ENCODE measurements around the gene RNLS.

RNLS gene

GRCh38 chr10:88582806-88583583, at the start of gene RNLS:
Gene RNLS (minus strand): TSS chr10:88583318.
- peak; percentile 37 for DNase-seq

GRCh38 chr10:88624840-88625239, 41.7 kb upstream of the RNLS start:
- DNase-seq: no peak

DNA sequence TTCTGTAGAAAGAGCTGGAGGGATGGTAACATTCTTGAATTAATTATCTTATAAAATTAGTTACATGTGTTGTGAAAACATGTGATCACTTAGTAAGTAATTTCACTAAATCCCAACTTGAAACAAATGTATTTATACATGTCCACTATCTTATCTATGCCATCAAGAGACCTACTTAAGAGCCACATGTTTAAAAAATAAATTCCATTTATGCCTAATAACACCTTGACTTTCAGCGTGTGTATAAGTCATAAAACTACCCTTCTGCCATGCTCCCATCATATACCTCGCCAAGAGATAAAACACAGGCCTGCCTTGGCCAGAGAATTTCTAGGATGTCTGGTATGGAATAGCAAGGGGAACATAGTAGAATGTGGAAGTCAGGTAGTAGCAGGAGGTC, 40.7 kb upstream of the RNLS start:
- no peak for DNase-seq

DNA sequence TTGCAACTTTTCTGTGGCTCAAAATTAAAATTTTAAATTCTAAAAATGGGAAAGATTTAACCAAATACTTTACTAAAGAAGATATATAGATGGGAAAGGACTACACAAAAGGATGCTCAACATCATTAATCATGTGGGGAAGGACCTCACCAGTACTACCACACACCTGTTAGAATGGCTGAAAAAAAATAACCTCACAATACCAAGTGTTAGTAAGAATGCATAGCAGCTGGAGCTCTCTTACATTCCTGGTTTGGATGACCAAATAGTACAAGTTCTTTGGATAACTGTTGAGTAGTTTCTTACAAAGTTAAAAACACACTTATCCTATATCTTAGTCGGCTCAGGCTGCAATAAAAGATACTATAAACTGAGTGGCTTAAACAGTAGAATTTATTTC, 37.3 kb upstream of the RNLS start:
- DNase-seq: no peak

DNA sequence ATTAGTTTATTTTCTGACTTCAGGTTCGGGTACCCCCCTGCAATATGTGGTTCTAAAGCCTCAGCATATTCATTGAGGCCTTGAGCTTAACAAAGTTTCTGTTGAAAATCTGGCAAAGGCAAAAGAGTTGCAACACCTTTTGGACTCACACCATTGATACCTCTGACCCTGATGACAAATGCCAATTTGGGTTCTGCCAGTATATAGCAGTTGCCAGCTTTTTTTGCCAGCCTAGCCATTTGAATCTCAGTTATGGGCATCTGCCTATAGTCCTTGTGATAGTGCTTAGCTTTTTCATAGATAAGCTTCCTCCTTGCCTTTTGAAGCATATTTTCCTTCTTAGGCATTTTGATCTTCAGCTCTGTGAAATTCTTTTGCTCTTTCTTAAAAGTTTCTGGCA, 35.4 kb upstream of the RNLS start:
- DNase-seq: no peak

DNA sequence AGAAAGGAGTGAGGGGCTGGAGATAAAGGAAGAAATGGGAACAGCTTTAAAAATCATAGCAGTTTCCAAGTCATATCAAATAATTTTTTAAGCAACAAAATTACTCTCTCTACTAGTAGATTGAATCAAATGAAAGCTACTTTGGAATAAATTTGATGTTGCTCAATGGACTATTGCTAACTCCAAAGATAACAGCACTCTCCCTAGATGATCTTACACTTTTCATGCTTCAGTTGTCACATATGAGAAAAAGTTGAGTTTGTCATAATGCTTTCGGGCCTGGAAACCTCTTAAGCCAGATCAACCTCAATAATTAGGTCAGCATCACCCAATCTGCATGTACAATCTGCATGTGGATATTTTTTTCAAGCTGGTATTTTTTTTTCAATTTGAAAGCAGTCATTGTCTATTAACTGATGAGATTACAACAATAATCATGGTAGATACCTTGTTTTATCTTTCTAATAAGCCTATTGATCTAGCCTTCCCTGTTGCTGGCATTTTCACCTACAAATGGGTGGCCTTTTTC, 34.7 kb upstream of the RNLS start:
- DNase-seq: no peak

DNA sequence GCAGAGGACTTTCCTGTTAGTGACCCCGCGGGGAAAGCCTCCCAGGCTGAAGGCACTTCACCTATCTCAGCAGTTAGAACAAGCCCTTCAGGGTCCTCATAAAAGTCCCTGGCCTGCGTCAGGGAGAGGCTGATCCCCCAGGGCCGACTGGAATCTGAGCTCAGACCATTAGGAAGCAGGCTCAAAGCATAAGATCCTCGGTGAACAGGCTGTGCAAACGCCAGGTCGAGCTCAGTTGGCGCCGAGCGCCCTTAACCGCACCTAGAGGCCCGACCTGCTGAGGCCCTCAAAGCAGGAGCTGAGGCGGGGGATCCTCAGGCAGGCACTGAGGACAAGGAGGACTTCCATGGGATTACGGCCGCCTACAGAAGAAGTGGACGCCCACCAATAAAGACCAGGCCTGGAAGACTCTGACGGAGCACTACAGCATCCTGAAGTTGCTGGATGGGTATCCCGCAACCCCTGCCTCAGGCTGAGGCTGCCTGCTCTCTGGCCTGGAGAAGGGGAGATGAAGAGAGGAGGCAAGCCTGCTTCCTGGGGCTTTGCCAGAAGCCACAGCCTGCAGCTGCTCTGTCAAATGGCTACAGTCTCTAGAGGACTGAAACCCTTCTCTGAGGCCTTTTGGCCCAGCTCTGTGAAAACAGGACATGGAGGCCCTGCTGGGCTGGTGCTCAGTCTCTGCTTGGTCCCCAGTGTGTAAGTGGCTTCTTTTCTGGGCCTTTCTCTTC, 33.3 kb upstream of the RNLS start:
- no peak for DNase-seq

- no peak for DNase-seq
Measured at GRCh38 chr10:88608780-88609179, 25.7 kb upstream of the RNLS start.

DNA sequence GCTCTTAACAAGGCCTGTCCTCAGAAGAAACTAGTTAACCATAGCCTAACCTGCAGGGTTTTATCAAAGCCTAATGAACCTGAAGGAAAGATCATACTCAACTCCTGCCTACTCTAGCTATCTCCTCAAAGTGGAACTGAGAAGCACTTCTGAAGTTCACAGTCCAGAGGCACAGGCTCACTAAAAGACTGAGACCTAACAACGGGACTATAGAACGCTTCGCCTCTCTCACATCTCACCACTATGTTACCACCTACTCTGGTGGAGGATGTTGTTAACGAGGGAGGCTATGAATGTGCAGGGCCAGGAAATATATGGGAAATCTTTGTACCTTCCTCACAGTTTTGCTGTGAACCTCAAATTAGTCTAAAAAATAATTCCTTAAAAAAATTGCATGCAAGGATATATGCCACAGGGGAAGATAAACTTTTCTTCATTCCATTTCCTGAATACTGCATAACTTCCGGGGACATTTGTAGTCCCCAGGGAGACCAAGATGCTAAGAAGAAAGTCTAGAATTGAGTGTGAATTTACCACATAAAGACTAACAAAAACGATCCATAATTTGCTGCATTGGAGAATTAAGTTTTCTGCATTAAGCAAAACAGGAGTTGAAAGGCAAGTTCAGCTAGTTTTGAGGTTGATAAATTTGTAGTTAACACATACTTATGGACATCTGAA, 25.1 kb upstream of the RNLS start:
- DNase-seq: no peak

GRCh38 chr10:88598055-88598454, 14.9 kb upstream of the RNLS start:
- DNase-seq: no peak

GRCh38 chr10:88594482-88594881, 11.4 kb upstream of the RNLS start:
- no peak for DNase-seq

DNA sequence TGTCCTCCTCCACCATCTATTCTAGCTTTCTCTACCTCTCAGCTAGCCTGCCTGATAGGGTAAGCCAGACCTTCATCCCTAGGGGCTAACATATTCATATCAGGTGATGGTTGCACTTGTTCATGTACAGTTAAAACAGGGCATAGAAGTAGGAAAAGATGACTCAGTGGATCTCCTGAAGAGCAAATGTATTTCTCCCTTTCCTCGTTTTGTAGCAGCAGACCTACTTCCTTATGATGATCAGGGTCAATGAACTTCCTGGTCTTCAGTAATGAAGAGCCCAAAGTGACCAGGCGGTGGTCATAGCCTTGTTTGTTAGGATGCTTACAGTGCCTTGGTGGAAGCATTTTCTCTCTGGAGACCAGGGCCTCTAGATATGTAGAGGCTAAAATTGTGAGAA, 9.8 kb upstream of the RNLS start:
- DNase-seq: no peak

DNA sequence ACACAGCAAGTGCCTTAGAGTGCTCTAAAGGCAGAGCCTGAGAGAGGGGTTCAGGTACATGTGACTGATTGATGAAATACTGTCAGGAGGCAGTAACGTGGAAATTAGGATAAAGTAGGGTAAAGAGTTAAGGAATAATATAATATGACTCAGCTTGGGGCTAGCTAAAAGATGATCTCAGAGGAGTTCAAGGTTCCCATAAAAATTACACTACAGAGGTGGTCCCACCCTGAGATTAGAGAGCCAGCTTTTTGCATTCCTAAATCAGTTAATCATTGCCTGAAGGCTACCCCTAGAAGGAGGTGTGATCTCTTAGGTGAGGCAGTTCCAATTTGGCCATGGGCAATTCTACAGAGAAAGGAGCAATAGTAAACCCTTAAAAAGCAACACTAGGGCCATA, 9.3 kb upstream of the RNLS start:
- DNase-seq: no peak

DNA sequence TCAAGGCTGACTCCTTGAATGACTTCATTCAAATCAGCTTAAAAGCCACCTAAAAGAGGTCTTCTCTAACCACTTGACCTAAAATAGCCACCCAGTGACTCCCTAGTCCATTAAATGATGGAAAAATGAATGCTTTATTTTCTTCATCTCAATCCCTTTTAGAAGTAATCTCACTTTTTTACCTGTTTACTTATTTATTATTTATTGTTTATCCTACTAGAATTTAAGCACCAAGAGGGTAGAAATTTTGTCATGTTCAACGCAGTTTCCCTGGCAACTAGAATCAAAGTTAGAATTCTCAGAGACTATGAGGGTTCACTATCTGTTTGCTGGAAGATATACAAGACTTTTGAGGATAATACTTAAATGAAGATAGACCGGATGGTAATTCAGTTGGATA, 3.3 kb upstream of the RNLS start, which contains the start of gene LIPJ:
TSS of gene LIPJ (plus strand) at position 301 of the 400 bp plus-strand sequence. CDS start 3,926 bp downstream, outside the sequence.
- no peak for DNase-seq

GRCh38 chr10:88583584-88583957, 453 bp upstream of the RNLS start:
- no peak for DNase-seq

DNA sequence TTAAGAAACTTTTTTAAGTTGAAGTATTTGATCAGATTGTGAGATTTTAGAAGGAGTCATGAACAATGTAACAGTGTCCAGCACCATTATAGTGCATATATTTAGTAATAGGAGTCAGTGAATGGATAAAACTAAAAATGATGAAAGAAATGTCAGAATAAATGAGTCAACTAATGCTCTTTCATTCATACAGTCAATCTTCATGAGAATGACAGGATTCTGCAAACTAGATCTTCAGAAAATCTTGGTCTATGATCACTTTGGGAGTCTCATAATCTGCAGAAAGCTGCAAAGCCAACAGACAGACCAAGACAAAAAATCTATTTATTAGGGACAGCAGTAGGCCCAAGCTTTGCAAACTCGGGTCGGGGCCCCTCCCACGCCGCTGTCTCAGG, 710 bp downstream of the RNLS start:
- DNase-seq: no peak

DNA sequence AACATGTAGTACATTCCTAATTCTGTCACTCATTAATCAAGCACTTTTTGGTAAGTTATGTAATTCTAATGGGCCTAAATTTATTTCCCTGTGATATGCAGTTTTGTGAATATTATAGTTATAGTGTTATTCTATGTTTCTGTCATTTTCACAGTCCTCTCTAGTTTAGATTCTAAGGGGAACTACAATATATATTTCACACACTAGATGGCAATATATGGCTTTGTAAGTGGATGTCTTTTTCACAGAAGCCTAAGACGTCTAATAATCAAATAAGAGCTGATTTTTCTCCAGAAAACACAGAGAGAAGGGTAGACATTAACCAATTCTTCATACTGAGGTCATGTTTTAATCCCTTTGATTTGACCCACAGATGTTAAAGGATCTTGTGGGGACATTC, 18.0 kb downstream of the RNLS start:
- no peak for DNase-seq

DNA sequence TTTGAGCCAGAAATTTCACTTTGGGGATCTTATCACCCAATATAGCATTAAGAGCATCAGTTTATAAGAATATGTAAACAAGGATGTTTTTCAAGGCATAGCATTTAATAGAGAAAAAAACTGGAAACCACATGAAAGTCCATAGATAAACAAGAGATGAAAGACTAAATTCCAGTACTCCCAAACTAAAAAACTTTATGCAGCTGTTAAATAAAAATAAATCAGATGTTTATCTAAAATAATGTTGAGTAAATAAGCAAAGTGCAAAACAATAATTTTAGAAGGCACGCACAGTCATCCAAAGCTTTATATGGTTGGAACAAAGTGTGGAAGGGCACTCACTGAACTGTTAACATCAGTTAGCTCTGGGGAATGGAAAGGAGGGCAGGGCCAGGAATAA, 21.0 kb downstream of the RNLS start:
- no peak for DNase-seq

- no peak for DNase-seq
Measured at GRCh38 chr10:88557658-88558057, 25.5 kb downstream of the RNLS start.

- DNase-seq: no peak
Measured at GRCh38 chr10:88557256-88557655, 25.9 kb downstream of the RNLS start.

DNA sequence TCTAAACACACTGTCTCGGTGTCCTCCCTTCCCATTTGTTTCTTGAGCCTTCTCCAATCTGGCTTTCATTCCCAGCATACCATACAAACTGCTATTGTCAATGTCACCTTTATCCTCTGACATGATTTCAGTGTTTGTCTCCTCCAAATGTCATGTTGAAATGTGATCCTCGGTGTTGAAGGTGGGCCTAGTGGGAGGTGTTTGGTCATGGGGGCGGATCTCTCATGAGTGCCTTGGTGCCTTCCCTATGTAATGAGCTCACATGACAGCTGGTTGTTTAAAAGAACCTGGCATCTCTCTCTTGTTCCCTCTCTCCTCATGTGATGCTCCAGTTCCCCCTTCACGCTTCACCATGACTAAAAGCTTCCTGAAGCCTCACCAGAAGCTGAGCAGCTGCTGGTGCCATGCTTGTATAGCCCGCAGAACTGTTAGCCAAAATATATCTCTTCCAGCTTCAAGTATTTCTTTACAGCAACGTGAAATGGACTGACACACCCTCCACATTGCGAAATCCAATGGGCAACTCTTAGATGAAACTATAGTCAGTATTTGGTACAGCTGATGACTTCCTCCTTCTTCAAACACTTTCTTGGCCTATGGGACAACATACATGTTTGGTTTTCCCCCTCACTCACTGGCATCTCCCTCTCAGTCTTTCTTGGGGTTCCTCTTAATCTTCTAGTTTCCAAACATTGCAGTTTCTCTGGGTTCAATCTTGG, 27.8 kb downstream of the RNLS start:
- no peak for DNase-seq

DNA sequence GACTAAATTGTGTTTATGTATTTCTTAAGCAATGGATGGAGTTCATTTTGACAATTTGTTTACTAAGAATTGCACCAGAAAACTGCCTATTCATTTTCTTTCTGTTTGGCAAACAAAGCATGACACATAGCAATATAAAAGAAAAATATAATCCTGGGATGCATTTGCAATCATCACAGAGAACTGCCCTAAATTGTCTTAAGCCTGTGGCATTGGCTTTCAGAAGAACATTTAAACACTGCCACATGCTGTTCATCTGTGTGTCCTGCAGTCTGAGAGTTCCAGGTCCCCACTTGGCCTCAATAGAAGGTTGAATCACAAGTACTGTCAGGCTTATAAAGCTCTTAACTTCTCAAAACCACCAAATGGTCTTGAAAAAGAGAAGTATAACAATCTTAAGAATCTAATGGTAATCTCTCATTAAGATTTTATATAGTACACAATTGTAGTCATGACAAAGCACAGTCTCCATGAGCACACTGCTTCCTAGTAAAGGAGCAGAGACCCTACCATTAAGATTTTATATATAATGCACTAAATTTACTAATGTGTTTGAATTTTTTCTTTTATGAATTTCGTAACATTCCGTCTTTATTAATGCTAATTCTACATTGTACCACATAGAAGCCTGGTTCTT, 29.9 kb downstream of the RNLS start:
- peak; percentile 1 for DNase-seq

DNA sequence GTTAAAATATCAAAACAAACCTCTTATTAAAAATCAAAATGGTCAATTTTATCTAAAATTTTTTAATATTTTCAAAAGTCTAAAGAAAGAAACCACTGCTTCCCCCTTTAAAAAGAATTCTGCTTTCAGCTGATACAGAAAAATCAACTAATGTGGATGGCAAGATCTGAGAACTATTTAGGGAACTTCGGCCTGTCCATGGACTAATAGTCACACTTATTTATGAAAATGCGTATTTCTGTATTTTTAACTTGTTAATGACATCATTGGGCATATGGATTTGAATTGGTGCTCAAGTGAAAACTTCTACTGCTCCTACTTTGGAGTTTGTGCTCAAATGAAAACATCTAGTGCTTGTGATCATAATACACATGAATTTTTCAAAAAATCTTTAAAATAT, 31.9 kb downstream of the RNLS start:
- DNase-seq: no peak

Measured in NCI-H2029 (cell line).